HCT116 (cell line): Measurements from ENCODE around the gene PRKCZ. TPM values are rescaled to one million over a fixed set of nuclear protein-coding genes. Genes with fewer than 3 reads are reported as not detected.

Experiments
- ATAC-seq: fragments of 200-7000 bp; cut with Tn5 transposase; 2 replicates; pipeline ENCODE4 v1.9.1; 2020; ENCODE audit warnings: mild to moderate bottlenecking, moderate library complexity
- BruUV-seq: library from RNA; stranded (reverse); fragments of 400-500 nt; replicated peaks from 2 replicates; lab custom pipeline; 2021; lab: Mats Ljungman, UMichigan
- CTCF ChIA-PET: fragments of 300-600 bp; sonication (Branson Sonifier 250); formaldehyde crosslinking; loops from one replicate; lab custom pipeline; 2021; ENCODE audit warnings: antibody characterized with exemption; lab: Charles Lee
- POLR2A ChIA-PET: fragments of 300-600, 350-600 bp; sonication (Branson Sonifier 250); formaldehyde crosslinking; loops from one replicate; lab custom pipeline; 2021; ENCODE audit warnings: antibody characterized with exemption; lab: Charles Lee
- RAD21 ChIA-PET, 2 experiments: fragments of 300-600 bp; sonication (Branson Sonifier 250); formaldehyde crosslinking; loops; one replicate each; lab custom pipeline; 2023; ENCODE audit warnings: low total read pairs in 2 of 2; ENCODE audit not compliant: uncharacterized antibody in 2 of 2, unreplicated experiment in 2 of 2, low non-redundant PET in 1 of 2; lab: Charles Lee
- DNase-seq: peaks from one replicate; pipeline ENCODE4 v3.0.0-alpha.2; 2010; ENCODE audit warnings: low read depth, low spot score
- H2AFZ ChIP-seq: fragments of 200-600 bp; shearing (Covaris generic), sonication (generic); 2 replicates; pipeline ENCODE4 v1.6.1; 2017; ENCODE audit warnings: low read depth, mixed run types, mixed read lengths, antibody characterized with exemption, low read length; ENCODE audit not compliant: poor library complexity, severe bottlenecking
- H3K27ac ChIP-seq: 2 replicates; pipeline ENCODE4 v1.5.1; 2012; ENCODE audit warnings: low read depth, low read length
- H3K27me3 ChIP-seq: fragments of 200-600 bp; sonication (generic); 2 replicates; pipeline ENCODE4 v1.6.1; 2016; ENCODE audit warnings: mixed run types, low read length, mixed read lengths; ENCODE audit not compliant: insufficient read depth
- H3K36me3 ChIP-seq, 2 experiments: fragments of 200-500 bp in 1 of 2; fragments of 200-600 bp in 1 of 2; sonication (Bioruptor generic) in 1 of 2; sonication (generic) in 1 of 2; 2 replicates each; pipeline versions ENCODE4 v1.5.1 to v1.6.1; 2014 to 2016; ENCODE audit warnings: low read length in 2 of 2, inconsistent platforms in 1 of 2, mixed read lengths in 1 of 2, mixed run types in 1 of 2; ENCODE audit not compliant: insufficient read depth in 2 of 2, control insufficient read depth in 1 of 2
- H3K4me1 ChIP-seq, 2 experiments: fragments of 200-600 bp in 1 of 2; sonication (generic) in 1 of 2; 2 replicates each; pipeline versions ENCODE4 v1.5.1 to v1.6.1; 2012 to 2017; ENCODE audit warnings: low read length in 2 of 2, inconsistent platforms in 1 of 2, mild to moderate bottlenecking in 1 of 2, mixed read lengths in 1 of 2, mixed run types in 1 of 2, moderate library complexity in 1 of 2; ENCODE audit not compliant: insufficient read depth in 2 of 2, control insufficient read depth in 1 of 2
- H3K4me2 ChIP-seq: fragments of 200-600 bp; sonication (generic); 2 replicates; pipeline ENCODE4 v1.6.1; 2017; ENCODE audit warnings: mixed run types, low read length, mixed read lengths
- H3K4me3 ChIP-seq, 2 experiments: fragments of 200-600 bp in 1 of 2; sonication (generic) in 1 of 2; replicated peaks in 1 of 2; 2 replicates each; pipeline ENCODE4 v1.5.1; 2011 to 2016; ENCODE audit warnings: low read length in 2 of 2, control low read depth in 1 of 2, low read depth in 1 of 2, mild to moderate bottlenecking in 1 of 2, mixed read lengths in 1 of 2, mixed run types in 1 of 2
- H3K79me2 ChIP-seq: fragments of 200-600 bp; sonication (generic); 2 replicates; pipeline ENCODE4 v1.6.1; 2017; ENCODE audit warnings: mild to moderate bottlenecking, mixed run types, low read length, moderate library complexity, mixed read lengths; ENCODE audit not compliant: insufficient read depth
- H3K9ac ChIP-seq: fragments of 200-600 bp; sonication (generic); 2 replicates; pipeline ENCODE4 v1.6.1; 2016; ENCODE audit warnings: low read length, mixed read lengths
- H3K9me2 ChIP-seq: fragments of 200-600 bp; sonication (generic), shearing (Covaris generic); 2 replicates; pipeline ENCODE4 v1.6.1; 2017; ENCODE audit warnings: mixed run types, mild to moderate bottlenecking, moderate library complexity; ENCODE audit not compliant: insufficient read depth
- H3K9me3 ChIP-seq, 2 experiments: fragments of 200-500 bp in 1 of 2; fragments of 200-600 bp in 1 of 2; sonication (Bioruptor generic) in 1 of 2; sonication (generic) in 1 of 2; 2 replicates each; pipeline ENCODE4 v1.6.1; 2014 to 2017; ENCODE audit warnings: low read length in 2 of 2, mixed read lengths in 2 of 2, inconsistent platforms in 1 of 2, low read depth in 1 of 2, mild to moderate bottlenecking in 1 of 2, mixed run types in 1 of 2, moderate library complexity in 1 of 2; ENCODE audit not compliant: control insufficient read depth in 1 of 2, insufficient read depth in 1 of 2
- H4K20me1 ChIP-seq: fragments of 200-600 bp; sonication (generic), shearing (Covaris generic); 2 replicates; pipeline ENCODE4 v1.6.1; 2017; ENCODE audit warnings: mixed run types, mild to moderate bottlenecking, moderate library complexity; ENCODE audit not compliant: insufficient read depth
- CBX3 ChIP-seq: IDR thresholded peaks from 2 replicates; pipeline ENCODE4 v1.6.1; 2012; ENCODE audit warnings: low read depth
- CEBPB ChIP-seq: IDR thresholded peaks from 2 replicates; pipeline ENCODE4 v1.6.1; 2012; ENCODE audit warnings: low read depth
- EGR1 ChIP-seq: IDR thresholded peaks from 2 replicates; pipeline ENCODE4 v1.6.1; 2012; ENCODE audit warnings: low read depth
- EZH2 ChIP-seq: fragments of 200-600 bp; sonication (generic); IDR thresholded peaks from 2 replicates; pipeline ENCODE4 v1.6.1; 2017; ENCODE audit warnings: antibody characterized with exemption, mixed run types
- FOSL1 ChIP-seq: IDR thresholded peaks from 2 replicates; pipeline ENCODE4 v1.6.1; 2012; ENCODE audit warnings: low read depth
- RAD21 ChIP-seq: IDR thresholded peaks from 2 replicates; pipeline ENCODE4 v1.6.1; 2012; ENCODE audit warnings: low read depth, mild to moderate bottlenecking
- SRF ChIP-seq: IDR thresholded peaks from 2 replicates; pipeline ENCODE4 v1.6.1; 2012; ENCODE audit warnings: low read depth
- YY1 ChIP-seq: IDR thresholded peaks from 2 replicates; pipeline ENCODE4 v1.6.1; 2011; ENCODE audit warnings: low read length, low read depth, moderate library complexity, mild to moderate bottlenecking; ENCODE audit not compliant: insufficient replicate concordance; ENCODE audit errors: extremely low read depth
- intact Hi-C: fragments of 100-400 bp; cut with micrococcal nuclease; formaldehyde crosslinking; loops from 2 replicates; pipeline ENCODE4 v1.10.0; 2022
- total RNA-seq: library from RNA; stranded (reverse); gene quantifications from one replicate; pipeline ENCODE4 v1.2.1, GENCODE V29; 2021; ENCODE audit not compliant: unreplicated experiment
- TF ChIP-seq, protein P1 (sequence below): IDR thresholded peaks from 2 replicates; pipeline ENCODE4 v1.6.1; 2012; ENCODE audit warnings: low read depth
- TF ChIP-seq, protein P2 (sequence below): IDR thresholded peaks from 2 replicates; pipeline ENCODE4 v1.6.1; 2012
- TF ChIP-seq, protein P3 (sequence below): IDR thresholded peaks from 2 replicates; pipeline ENCODE4 v1.6.1; 2011; ENCODE audit warnings: mild to moderate bottlenecking, low read length, moderate library complexity; ENCODE audit not compliant: insufficient replicate concordance; ENCODE audit errors: extremely low read depth
- TF ChIP-seq, protein P4 (sequence below): IDR thresholded peaks from 2 replicates; pipeline ENCODE4 v1.6.1; 2012

The PRKCZ gene
- total RNA-seq, 1 experiment from 2014 or later = 46.8 TPM

DNA sequence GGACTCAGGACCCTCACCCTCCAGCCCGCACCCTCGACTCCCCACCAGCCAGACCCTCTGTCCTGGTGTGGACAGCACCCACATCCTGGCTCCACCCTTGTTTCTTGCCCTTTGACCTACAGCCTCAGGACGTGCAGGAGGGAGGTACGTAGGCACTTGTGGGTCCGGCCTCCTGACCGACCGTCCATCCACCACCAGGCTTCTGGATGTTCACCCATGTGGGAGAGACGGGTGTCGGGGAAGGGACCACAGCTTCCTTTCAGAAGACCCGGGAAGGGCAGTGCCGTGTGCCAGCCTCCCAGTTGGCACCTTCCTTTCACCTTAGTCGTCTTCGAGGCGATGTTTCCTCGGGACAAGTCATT is 61.4 kb downstream of the PRKCZ start:
- POLR2A ChIA-PET = no interaction called here
- CTCF ChIA-PET = no interaction called here

More for the DNA sequence above, 61.4 kb downstream of the PRKCZ start:
- DNase-seq (no peak), ATAC-seq (no peak)
- no peaks in the 10 kb centered on the region for H3K4me1 ChIP-seq
- no peaks in the 10 kb centered on the region for H4K20me1 ChIP-seq
- BruUV-seq = no TSS peak
- H3K36me3 ChIP-seq = no peaks in the 10 kb centered on the region; a peak in 1 of 4 replicates
- H2AFZ ChIP-seq = no peak overlapping the region
- no peak overlapping the region for H3K9ac ChIP-seq
- H3K27ac ChIP-seq = no peak overlapping the region
- no peak overlapping the region for H3K4me3 ChIP-seq
- no peak overlapping the region for H3K4me2 ChIP-seq
- no peaks in the 10 kb centered on the region for H3K9me2 ChIP-seq
- no peaks in the 10 kb centered on the region for H3K9me3 ChIP-seq
- H3K27me3 ChIP-seq = no peaks in the 10 kb centered on the region
- TF ChIP-seq, protein P1, sequence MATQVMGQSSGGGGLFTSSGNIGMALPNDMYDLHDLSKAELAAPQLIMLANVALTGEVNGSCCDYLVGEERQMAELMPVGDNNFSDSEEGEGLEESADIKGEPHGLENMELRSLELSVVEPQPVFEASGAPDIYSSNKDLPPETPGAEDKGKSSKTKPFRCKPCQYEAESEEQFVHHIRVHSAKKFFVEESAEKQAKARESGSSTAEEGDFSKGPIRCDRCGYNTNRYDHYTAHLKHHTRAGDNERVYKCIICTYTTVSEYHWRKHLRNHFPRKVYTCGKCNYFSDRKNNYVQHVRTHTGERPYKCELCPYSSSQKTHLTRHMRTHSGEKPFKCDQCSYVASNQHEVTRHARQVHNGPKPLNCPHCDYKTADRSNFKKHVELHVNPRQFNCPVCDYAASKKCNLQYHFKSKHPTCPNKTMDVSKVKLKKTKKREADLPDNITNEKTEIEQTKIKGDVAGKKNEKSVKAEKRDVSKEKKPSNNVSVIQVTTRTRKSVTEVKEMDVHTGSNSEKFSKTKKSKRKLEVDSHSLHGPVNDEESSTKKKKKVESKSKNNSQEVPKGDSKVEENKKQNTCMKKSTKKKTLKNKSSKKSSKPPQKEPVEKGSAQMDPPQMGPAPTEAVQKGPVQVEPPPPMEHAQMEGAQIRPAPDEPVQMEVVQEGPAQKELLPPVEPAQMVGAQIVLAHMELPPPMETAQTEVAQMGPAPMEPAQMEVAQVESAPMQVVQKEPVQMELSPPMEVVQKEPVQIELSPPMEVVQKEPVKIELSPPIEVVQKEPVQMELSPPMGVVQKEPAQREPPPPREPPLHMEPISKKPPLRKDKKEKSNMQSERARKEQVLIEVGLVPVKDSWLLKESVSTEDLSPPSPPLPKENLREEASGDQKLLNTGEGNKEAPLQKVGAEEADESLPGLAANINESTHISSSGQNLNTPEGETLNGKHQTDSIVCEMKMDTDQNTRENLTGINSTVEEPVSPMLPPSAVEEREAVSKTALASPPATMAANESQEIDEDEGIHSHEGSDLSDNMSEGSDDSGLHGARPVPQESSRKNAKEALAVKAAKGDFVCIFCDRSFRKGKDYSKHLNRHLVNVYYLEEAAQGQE = no peak
- TF ChIP-seq, protein P2, sequence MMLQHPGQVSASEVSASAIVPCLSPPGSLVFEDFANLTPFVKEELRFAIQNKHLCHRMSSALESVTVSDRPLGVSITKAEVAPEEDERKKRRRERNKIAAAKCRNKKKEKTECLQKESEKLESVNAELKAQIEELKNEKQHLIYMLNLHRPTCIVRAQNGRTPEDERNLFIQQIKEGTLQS = no peak
- TF ChIP-seq FOSL1 (no peak), CEBPB (no peak), EGR1 (no peak), RAD21 (no peak), EZH2 (no peak), SRF (no peak), CBX3 (no peak), YY1 (no peak)
- TF ChIP-seq, protein P3, sequence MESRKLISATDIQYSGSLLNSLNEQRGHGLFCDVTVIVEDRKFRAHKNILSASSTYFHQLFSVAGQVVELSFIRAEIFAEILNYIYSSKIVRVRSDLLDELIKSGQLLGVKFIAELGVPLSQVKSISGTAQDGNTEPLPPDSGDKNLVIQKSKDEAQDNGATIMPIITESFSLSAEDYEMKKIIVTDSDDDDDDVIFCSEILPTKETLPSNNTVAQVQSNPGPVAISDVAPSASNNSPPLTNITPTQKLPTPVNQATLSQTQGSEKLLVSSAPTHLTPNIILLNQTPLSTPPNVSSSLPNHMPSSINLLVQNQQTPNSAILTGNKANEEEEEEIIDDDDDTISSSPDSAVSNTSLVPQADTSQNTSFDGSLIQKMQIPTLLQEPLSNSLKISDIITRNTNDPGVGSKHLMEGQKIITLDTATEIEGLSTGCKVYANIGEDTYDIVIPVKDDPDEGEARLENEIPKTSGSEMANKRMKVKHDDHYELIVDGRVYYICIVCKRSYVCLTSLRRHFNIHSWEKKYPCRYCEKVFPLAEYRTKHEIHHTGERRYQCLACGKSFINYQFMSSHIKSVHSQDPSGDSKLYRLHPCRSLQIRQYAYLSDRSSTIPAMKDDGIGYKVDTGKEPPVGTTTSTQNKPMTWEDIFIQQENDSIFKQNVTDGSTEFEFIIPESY = no peak
- TF ChIP-seq, protein P4, sequence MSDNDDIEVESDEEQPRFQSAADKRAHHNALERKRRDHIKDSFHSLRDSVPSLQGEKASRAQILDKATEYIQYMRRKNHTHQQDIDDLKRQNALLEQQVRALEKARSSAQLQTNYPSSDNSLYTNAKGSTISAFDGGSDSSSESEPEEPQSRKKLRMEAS = no peak
- TF ChIP-seq, all 23 proteins: peak for 0
- no peaks in the 10 kb centered on the region for H3K79me2 ChIP-seq
- RAD21 ChIA-PET = no interaction called here
- intact Hi-C loops = no loop called here
